Activated T-helper 17 cell treated with anti-CD3 and anti-CD28 coated beads, Interleukin-2, amount 50 U/mL, for 72 hours (primary cell): Measurements from ENCODE around the gene NUDT5. TPM values are rescaled to one million over a fixed set of nuclear protein-coding genes. Genes with fewer than 3 reads are reported as not detected.

Source experiments
- total RNA-seq, 2 donors: library from RNA; stranded (reverse); gene quantifications; one replicate each; pipeline ENCODE4 v1.2.3, GENCODE V29; 2022

Gene NUDT5
- total RNA-seq, 2 donors from 2014 or later: 99.1 to 139 TPM

Other genes starting within 250 kb of the NUDT5 start
- 10 to 100 TPM; 41.5 to 52.4 TPM for gene UPF2, start 153.1 kb downstream of the NUDT5 start, total RNA-seq
- gene DHTKD1, start 126.9 kb downstream of the NUDT5 start, total RNA-seq: 10 to 100 TPM; 19.1 to 20.9 TPM
- gene SEC61A2, start 66.2 kb downstream of the NUDT5 start, total RNA-seq: 10 to 100 TPM; 16.0 to 22.3 TPM
- gene CDC123, start 297 bp upstream of the NUDT5 start, total RNA-seq: 100 to 1,000 TPM in 1 of 2 donors, 10 to 100 TPM in 1; 93.8 to 202 TPM
- 10 to 100 TPM; 10.9 to 20.7 TPM for gene CAMK1D, start 153.7 kb upstream of the NUDT5 start, total RNA-seq